SIG-M5 (cell line): Measurements from ENCODE around the gene PUM1.
"Not testable (repeated sequence)": the region's sequence is repeated elsewhere in the genome, so short reads cannot be mapped to it uniquely, and the experiment has no call there.

Experiments used
- DNase-seq: peaks from one replicate; lab custom pipeline; 2025; lab: John Stamatoyannopoulos, UW

The PUM1 gene, protein sequence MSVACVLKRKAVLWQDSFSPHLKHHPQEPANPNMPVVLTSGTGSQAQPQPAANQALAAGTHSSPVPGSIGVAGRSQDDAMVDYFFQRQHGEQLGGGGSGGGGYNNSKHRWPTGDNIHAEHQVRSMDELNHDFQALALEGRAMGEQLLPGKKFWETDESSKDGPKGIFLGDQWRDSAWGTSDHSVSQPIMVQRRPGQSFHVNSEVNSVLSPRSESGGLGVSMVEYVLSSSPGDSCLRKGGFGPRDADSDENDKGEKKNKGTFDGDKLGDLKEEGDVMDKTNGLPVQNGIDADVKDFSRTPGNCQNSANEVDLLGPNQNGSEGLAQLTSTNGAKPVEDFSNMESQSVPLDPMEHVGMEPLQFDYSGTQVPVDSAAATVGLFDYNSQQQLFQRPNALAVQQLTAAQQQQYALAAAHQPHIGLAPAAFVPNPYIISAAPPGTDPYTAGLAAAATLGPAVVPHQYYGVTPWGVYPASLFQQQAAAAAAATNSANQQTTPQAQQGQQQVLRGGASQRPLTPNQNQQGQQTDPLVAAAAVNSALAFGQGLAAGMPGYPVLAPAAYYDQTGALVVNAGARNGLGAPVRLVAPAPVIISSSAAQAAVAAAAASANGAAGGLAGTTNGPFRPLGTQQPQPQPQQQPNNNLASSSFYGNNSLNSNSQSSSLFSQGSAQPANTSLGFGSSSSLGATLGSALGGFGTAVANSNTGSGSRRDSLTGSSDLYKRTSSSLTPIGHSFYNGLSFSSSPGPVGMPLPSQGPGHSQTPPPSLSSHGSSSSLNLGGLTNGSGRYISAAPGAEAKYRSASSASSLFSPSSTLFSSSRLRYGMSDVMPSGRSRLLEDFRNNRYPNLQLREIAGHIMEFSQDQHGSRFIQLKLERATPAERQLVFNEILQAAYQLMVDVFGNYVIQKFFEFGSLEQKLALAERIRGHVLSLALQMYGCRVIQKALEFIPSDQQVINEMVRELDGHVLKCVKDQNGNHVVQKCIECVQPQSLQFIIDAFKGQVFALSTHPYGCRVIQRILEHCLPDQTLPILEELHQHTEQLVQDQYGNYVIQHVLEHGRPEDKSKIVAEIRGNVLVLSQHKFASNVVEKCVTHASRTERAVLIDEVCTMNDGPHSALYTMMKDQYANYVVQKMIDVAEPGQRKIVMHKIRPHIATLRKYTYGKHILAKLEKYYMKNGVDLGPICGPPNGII

DNA sequence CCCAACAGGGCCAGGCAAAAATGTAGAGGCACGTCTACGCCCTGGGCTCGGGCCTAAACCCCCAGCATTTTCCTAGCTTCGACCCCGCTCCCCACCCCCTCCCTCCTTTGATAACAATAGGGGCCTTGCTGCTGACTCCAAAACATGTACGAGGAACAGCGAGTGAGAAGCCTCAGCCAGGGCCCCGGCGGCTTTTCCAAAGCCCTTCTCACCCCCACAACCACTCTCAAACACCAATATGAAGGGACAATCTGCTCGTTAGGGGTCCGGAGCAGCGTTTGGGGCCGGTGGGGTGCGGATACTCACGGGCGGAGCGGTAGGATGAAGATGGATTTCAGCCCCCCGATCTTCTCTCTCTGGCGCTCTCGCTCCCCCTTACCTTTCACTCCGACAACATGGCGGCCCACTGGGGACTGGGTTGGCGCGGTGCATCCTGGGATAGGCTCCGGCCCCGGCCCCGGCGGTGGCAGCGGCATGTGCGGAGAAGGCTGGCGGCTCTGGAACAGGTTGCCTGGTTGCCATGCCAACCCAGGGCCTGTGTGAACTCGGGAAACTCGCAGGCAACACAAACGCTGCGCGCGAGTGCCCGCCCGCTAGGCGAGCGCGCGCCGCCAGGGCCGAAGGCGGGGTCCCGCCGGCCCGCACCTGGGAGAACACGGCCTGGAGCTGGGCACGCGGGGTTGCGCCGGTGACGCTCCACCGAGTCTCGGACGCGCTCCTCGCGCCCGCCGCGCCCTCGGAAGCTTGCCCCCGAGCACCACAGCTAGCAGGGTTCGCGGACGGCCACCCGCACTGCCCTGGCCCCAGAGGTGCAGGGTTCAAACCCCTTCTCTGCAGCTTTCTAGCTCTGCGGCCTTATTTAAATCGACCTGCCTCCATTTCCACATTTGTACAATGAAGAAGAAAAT lies at the start of gene PUM1:
Gene PUM1, minus strand, starts transcription at position 408 of the 908 bp plus-strand sequence. CDS start 6,151 bp downstream, outside the sequence.
- peak; percentile 72 for DNase-seq

DNA sequence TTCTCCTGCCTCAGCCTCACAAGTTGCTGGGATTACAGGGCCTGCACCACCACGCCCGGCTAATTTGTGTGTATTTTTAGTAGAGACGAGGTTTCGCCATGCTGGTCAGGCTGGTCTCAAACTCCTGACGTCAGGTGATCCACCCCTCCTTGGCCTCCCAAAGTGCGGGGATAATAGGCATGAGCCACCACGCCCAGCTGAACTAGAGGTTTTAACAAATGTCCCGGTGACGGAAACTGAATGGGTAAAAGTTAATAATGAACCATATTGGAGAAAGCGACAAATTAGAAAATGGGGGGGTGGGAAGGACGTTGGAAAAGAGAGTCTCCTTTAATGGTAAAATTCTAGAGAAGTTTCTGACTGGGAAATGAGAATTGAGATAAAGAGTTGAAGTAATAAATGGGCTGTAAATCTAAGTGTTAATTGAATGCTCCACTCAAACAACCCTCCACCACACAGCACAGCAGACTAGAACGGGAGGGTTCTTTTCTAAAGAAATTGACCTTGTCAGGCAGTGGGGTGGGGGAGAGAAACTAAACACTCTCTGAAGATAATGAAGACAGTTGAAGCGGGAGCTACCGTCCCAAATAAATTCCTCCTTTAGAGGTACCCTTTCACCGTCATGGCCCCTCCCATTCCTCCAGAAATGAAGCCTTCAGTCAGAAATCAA lies 46.9 kb upstream of the PUM1 start:
- no peak for DNase-seq

DNA sequence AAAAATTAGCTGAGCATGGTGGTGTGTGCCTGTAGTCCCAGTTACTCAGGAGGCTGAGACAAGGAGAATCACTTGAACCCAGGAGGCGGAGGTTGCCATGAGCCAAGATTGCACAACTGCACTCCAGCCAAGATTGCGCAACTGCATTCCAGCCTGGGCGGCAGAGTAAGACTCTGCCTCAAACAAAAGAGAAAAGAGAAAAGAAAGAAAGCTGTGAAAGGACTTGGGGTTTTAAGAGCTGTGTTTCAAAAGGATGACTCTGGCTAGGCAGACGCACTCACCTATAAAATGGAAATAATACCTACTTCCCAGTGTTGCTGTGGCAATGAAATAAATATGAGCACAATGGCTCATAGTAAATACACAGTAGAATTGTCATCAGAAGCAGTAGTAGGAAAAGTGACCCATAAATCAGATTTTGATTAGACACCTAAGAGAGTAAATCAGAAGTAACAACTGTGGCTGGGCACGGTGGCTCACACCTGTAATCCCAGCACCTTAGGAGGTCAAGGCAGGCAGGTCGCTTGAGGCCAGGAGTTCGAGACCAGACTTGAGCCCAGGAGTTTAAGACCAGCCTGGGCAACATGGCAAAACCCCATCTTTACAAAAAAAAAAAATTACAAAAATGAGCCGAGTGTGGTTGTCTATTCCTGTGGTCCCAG lies 45.9 kb upstream of the PUM1 start:
- no peak for DNase-seq

DNA sequence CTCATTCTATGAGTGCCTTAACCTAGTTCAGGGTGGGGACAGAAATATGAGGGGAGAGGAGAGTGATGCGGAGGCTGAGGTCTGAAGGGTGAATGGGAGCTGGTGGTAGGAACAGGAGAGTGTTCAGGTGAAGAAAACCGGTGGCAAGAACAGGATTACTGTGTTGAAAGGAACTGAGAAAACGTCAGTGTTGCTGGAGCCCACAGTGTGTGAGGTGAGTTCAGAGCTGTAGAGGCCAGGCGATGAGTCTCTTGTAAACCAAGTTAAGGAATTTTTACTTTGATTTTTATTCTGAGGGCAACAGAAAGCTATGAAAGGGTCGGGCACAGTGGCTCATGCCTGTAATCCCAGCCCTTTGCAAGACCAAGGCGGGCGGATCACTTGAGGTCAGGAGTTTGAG lies 45.3 kb upstream of the PUM1 start:
- DNase-seq, result no peak

DNA sequence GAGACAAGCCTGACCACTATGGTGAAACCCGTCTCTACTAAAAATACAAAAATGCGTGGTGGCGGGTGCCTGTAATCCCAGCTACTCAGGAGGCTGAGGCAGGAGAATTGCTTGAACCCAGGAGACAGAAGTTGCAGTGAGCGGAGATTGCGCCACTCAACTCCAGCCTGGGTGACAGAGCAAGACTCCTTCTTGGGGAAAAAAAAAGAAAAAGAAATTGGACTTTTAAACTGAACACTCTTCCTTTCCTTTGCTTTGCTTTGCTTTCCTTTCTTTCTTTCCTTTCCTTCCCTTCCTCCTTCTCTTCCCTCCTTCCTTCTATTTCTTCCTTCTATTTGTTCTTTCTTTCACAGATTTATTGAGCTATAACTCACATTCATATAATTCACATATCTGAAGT lies 43.3 kb upstream of the PUM1 start:
- no peak for DNase-seq

DNA sequence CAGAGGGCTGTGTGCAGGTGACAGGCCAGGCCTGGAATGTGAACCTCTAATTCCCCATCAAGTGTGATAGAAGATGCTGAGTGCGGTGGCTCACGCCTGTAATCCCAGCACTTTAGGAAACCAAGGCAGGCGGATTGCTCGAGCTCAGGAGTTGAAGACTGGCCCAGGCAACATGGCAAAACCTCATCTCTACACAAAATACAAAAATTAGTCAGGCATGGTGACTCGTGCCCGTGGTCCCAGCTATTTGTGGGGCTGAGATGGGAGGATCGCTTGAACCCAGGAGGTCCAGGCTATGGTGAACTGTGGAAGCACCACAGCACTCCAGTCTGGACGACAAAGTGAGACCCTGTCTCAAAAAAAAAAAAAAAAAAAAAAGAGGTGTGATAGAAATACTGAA lies 40.1 kb upstream of the PUM1 start:
- no peak for DNase-seq

DNA sequence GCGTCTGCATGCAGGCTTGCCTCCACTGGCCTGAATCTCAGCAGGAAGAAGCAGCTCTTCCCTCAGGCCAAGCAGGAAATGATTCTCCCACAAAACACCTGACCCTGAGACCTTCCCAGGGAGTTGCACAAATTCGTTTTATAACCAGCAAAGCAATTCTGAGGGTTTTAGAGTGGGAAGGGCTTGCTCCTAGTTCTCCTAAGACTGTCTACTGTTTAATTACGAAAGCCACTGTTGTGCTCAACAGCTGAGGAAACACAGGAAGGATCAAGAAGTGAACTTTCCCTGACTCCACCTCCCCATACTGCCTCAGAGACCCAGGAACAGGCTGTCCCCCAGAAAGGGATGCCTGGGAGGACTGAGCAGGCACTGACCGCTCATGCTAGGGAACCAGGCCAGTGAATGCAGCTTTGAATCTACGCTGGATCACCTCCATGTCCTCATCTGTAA lies 37.0 kb upstream of the PUM1 start:
- DNase-seq, result no peak

DNA sequence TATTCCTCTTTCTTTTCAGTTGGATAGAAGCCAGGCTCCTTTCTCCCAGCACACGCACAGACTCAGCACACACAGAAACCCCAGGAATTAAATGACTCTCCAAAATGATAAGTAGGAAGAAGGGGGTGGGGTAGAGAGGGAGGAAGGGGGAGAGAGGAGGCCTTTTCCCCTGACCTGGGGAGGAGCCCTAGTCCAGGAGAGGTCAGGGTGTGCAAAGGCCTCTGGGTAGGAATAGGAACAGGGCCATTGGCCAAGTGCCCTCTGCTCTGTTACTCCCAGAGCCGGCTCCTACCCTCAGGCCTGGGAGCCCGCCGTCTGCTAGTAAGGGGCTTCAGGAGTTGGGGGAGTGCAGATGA lies 35.6 kb upstream of the PUM1 start:
- no peak for DNase-seq

DNA sequence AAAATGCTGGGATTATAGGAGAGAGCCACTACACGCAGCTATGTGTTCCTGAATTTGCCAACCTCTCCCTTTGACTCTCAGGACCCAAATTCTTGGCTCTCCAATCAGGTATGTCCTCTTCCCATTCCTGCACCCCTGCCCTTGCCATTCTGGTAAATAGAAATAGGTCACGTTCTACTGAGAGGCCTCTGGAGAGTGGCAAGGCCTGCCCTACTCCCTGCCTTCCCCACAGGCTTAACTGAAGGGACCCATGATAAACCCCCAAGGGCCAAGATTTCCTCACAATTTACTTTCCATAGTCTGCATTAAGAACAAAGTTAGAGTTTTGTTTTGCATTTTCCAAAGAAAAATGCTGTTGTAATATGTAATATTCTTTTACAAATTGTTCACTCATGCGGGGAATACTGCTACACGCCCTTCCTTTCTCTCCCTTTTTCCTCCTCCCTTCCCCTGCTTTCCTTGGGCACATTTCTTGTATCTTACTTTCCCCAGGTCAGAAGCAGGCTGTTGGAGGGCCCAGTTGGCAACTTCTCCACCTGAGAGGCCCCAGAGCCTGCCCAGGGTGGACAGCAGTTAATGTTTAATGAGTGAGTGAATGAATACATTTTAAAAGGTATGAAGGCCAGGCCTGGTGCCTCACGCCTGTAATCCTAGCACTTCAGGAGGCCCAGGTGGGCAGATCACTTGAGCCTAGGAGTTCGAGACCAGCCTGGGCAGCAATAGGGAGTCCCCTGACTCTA lies 33.9 kb upstream of the PUM1 start:
- DNase-seq, result no peak

DNA sequence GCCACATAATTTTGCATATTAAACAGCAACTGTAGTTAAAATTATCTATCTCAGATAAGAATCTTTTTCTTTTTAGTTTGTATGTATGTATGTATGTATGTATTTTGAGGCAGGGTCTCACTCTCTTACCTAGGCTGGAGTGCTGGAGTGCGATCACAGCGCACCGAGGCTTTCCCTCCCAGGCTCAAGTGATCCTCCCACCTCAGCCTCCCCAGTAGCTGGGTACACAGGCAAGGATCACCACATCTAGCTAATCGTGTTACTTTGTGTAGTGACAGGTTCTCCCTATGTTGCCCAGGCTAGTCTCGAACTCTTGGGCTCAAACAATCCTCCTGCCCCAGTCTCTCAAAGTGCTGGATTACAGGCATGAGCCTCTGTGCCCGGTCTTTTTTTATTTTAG lies 30.5 kb upstream of the PUM1 start:
- DNase-seq, result no peak

DNA sequence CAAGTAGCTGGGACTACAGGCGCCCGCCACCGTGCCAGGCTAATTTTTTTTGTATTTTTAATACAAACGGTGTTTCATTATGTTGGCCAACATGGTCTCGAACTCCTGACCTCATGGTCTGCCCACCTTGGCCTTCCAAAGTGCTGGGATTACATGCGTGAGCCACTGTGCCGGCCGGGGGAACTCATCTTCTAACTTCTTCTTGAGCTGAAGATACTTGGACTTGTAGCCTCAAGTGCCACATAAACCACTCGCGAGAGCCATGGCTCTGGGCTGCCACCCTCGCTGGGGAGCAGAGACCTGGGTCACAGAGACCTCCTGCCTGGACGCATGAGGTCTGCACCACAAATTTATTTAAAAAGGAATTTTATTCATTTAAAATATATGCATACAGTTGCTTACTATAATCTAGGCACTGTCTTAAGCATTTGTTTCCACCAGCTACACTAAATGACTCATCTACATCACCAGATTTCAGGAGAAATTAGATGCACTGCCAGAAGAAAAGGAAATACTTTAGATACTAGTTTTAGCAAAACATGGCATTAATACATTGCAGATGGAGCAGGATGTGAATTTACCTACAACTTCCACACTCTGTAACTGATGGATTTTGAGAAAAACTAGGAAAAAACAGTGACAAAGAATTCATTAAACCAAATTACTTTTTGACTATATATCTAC lies 29.9 kb upstream of the PUM1 start:
- DNase-seq, result no peak

DNA sequence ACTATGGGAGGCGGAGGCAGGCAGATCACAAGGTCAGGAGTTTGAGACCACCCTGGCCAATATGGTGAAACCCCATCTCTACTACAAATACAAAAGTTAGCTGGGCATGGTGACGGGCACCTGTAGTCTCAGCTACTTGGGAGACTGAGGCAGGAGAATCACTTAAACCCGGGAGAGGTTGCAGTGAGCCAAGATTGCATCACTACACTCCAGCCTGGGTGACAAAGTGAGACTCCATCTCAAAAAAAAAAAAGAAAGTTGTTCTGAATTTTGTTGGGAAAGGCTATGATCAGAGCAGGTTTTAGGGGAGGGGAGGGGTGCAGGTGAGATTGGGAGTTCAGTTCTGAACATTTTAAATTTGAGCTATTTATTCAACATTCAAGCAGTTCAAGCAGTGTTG lies 22.6 kb upstream of the PUM1 start:
- not testable (repeated sequence) for DNase-seq

DNA sequence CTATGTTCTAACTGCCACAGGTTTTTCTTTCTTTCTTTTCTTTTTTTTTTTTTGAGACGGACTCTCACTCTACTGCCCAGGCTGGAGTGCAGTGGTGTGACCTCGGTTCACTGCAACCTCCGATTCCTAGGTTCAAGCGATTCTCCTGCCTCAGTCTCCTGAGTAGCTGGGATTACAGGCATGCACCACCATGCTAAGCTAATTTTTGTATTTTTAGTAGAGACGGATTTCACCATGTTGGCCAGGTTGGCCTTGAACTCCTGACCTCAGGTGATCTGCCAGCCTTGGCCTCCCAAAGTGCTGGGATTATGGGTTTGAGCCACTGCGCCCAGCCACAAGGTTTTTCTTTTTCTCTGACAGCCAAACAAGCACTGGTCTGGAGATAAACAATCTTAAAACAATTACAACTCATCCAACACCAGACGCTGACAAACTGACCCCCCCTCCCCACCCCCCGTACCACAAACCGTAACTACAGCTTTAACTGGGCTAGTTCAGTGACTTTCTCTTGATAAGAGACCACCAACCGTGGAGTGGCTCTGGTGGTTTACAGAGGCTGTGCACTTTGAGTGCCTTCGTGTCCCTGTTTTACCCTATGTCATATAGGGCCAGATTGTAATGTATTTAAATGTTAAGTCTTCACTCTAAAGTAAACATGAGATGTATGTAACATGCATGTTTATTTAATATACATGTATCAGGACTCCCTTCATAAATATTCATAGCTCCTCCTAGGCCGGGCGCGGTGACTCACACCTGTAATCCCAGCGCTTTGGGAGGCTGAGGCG lies 19.5 kb upstream of the PUM1 start:
- DNase-seq, result no peak

DNA sequence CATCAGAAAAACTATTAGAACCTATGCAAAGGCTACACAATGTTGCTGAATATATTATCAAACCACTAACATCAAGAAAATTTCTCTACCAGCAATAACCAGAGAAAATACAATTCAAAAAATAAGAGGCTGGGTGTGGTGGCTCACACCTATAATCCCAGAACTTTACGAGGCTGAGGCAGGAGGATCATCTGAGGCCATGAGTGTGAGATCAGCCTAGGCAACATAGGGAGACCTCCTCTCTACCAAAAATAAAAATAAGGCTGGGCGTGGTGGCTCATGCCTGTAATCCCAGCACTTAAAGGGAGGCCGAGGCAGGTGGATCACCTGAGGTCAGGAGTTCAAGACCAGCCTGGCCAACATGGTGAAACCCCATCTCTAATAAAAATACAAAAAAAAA lies 16.9 kb upstream of the PUM1 start:
- DNase-seq, result no peak

DNA sequence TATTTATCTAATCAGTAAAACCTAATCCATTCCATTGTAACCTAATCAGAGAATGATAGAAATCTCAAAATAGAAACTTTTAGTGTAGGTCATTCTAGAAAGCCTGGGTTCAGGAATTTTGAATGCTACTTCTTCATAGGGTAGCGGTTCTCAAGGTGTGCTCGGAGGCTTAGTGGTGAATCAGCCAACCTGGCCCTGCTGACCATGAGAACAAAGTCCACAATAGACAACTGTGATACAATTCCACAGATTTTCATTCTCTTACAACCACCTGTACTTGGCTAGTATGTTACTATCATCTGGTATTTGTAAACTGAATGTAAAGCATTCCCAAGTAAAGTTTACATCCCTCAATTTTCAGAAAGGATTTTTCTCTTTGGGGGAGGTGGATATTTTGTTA lies 7.5 kb upstream of the PUM1 start:
- DNase-seq, result no peak

DNA sequence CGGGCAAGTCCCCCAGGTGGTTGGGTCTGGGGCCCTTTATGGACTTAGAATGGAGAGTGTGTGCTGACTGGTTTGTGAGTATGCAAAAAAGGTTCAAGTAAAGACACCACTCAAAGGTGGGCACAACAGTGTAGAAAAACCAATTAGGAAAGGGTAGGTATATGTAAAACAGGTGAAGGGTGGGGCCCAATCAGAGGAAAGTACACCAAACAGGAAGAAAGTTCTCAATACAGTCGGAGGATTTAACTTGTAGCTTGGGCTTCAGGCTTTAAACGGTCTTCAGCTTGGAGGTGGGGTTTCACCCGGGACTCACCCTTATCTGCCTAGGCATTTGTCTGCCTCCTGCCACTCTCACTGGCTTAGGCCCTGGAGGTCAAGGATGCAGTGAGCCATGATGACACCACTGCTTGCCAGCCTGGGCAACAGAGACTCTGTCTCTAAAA lies 6.8 kb upstream of the PUM1 start:
- no peak for DNase-seq

DNA sequence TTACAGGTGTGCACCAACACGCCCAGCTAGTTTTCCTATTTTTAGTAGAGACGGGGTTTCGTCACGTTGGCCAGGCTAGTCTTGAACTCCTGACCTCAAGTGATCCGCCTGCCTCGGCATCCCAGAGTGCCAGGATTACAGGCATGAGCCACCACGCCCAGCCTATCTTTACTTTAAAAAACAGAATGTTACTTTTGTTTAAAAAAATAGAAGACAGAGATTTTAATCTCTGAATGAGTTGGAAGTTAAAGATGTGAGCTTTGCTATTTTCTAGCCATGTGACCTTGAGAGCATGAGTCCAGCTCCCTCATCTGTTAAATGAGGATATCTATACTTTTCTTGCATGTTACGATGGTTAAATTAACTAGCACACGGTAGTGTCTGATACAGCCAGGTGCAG lies 3.9 kb upstream of the PUM1 start:
- no peak for DNase-seq

DNA sequence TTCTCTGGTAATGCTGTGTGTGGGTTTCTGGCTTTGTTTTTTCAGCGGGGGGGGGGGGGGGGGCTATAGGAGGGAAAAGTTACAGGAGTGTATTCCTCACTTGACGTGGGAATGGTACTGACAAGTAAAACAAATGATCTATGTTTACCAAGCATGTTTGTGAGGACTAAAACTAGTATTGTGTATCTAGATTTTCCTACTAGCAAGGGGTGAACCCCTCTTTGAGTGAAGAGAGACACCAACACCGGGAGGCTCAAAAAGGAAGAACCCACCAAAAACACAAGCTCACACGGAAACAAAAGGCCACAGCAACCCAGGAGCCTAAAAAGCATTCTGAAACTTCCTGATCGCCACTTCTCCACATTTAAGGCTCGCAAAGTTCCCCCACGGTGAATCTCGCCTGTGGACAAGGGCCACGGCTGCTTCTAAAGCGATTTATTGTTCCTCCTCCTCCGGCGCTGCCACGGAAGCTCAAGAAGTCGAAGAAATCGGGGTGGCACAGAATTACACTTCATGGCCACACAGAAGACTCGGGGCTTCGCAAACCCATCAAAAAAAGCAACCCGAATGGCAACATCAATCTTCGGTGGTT lies 703 bp downstream of the PUM1 start:
- DNase-seq, result no peak
